ENCODE results near the gene C16orf89.

DNA sequence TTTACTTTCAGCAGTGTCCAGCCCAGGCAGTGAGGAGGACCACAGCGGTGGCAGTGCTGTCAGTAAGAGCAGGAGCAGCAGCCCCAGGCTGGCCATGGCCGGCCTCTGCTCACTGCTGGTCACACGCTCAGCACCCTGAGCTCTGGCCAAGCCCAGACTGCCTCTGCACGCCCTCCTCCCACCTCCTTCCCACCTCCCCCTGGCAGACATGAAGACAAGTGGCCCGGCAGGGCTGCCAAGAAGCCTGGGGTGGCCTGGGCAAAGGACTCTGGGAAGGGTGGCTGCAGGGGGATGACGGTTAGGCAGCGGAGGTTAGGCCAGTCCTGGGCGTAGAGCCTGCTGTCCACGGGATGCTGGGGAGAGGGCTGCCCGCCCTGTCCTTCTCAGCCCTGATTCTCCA is at the start of gene C16orf89:
- TF ChIP-seq POLR2A (IDR thresholded peaks at IDR 0.05) = peak in 1 of 2 donors; percentile 6
- TF ChIP-seq, protein P1, sequence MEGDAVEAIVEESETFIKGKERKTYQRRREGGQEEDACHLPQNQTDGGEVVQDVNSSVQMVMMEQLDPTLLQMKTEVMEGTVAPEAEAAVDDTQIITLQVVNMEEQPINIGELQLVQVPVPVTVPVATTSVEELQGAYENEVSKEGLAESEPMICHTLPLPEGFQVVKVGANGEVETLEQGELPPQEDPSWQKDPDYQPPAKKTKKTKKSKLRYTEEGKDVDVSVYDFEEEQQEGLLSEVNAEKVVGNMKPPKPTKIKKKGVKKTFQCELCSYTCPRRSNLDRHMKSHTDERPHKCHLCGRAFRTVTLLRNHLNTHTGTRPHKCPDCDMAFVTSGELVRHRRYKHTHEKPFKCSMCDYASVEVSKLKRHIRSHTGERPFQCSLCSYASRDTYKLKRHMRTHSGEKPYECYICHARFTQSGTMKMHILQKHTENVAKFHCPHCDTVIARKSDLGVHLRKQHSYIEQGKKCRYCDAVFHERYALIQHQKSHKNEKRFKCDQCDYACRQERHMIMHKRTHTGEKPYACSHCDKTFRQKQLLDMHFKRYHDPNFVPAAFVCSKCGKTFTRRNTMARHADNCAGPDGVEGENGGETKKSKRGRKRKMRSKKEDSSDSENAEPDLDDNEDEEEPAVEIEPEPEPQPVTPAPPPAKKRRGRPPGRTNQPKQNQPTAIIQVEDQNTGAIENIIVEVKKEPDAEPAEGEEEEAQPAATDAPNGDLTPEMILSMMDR (IDR thresholded peaks at IDR 0.05) = no peak
